Ovary (tissue), 9 donors: ENCODE measurements around the gene FNIP1. TPM values are rescaled to one million over a fixed set of nuclear protein-coding genes. Genes with fewer than 3 reads are reported as not detected.

ENCODE experiments used
- DNase-seq, 5 donors: peaks; one replicate each; pipeline ENCODE4 v3.0.0-alpha.2; 2019 to 2020
- H3K27ac ChIP-seq, 2 donors: fragments of 200-600 bp; one replicate each; pipeline versions ENCODE4 v1.5.1 to v1.8.0; 2019 to 2022
- H3K27me3 ChIP-seq: fragments of 200-600 bp; one replicate; pipeline ENCODE4 v1.8.0; 2022
- H3K36me3 ChIP-seq: fragments of 200-600 bp; sonication (generic); one replicate; pipeline ENCODE4 v1.5.1; 2019
- H3K4me1 ChIP-seq: one replicate; pipeline ENCODE4 v1.8.1; 2013; ENCODE audit warnings: mild to moderate bottlenecking, moderate library complexity; ENCODE audit not compliant: insufficient read depth
- H3K4me3 ChIP-seq: fragments of 200-600 bp; sonication (generic); one replicate; pipeline ENCODE4 v1.5.1; 2017
- H3K9me3 ChIP-seq, 2 donors: fragments of 200-600 bp in 1 of 2; sonication (generic) in 1 of 2; one replicate each; pipeline versions ENCODE4 v1.5.1 to v1.8.1; 2013 to 2019; ENCODE audit warnings: mild to moderate bottlenecking in 1 of 2, moderate library complexity in 1 of 2
- EP300 ChIP-seq: sonication (generic); formaldehyde crosslinking; IDR thresholded peaks from one replicate; pipeline ENCODE4 v1.6.1; 2017; ENCODE audit warnings: antibody characterized with exemption
- POLR2A ChIP-seq: fragments of 450-650 bp; IDR thresholded peaks from one replicate; pipeline ENCODE4 v1.6.1; 2017; ENCODE audit warnings: antibody characterized with exemption, mild to moderate bottlenecking, moderate library complexity
- WGBS, 3 donors: extraction: QIAGEN DNeasy Blood & Tissue Kit in 1 of 3; methylation state at CpG; one replicate each; pipeline versions ENCODE4 v1.1.5 to v1.1.7; 2013 to 2017; 5-methylcytosine and 5-hydroxymethylcytosine counted together
- intact Hi-C, 4 donors: fragments of 100-400 bp; cut with DNase I; formaldehyde crosslinking; loops; one replicate each; pipeline versions ENCODE4 v1.11.0 to v1.15.1; 2022 to 2023
- polyA plus RNA-seq, 2 donors: library from polyadenylated mRNA; stranded (reverse); fragments of 200-250 nt in 1 of 2; fragments of 350-450 nt in 1 of 2; fragmentation: Illumina TruSeq in 1 of 2; extraction: RNeasy Lipid Tissue Mini Kit (QIAGEN cat#74804) in 1 of 2; gene quantifications; one replicate each; pipeline ENCODE4 v1.2.3, GENCODE V29; 2013 to 2014
- total RNA-seq, 7 donors: library from RNA; depleted of rRNA in 2 of 7; stranded (reverse); fragments of >200 nt in 2 of 7; fragmentation: NEBNext Ultra II Directional in 3 of 7; extraction: Animal tissue kit (Norgen Biotek cat#: 25700) in 3 of 7; gene quantifications; one replicate each; pipeline versions ENCODE4 v1.1.0 to v1.2.4, GENCODE V29; 2016 to 2023
- TF ChIP-seq, protein P1 (sequence below), 3 donors: fragments of 450-650 bp in 2 of 3; fragments of 200-600 bp in 1 of 3; IDR thresholded peaks; one replicate each; pipeline versions ENCODE4 v1.5.1 to v1.8.0; 2016 to 2022; ENCODE audit warnings: antibody characterized with exemption in 3 of 3, mild to moderate bottlenecking in 1 of 3
- donor health status: DM: no; HTN: no; CAD: no; lungs with moderate emphysema.
- donor health status: DM: no; HTN: no; CAD: no.
- donor health status: Bipolar disorder and iron deficiency.
- donor health status: DM: yes; HTN: yes; CAD: no.
- donor health status: DM: no; HTN: no; CAD: no.
- donor health status: DM: yes; HTN: yes; CAD: no.

The FNIP1 gene
- total and polyA plus RNA-seq, 9 donors, result 7.2 to 52.7 (median 39.4) TPM

- intact Hi-C loops, result no loop called here
Measured at GRCh38 chr5:131825404-131826013, 28.7 kb upstream of the FNIP1 start.

DNA sequence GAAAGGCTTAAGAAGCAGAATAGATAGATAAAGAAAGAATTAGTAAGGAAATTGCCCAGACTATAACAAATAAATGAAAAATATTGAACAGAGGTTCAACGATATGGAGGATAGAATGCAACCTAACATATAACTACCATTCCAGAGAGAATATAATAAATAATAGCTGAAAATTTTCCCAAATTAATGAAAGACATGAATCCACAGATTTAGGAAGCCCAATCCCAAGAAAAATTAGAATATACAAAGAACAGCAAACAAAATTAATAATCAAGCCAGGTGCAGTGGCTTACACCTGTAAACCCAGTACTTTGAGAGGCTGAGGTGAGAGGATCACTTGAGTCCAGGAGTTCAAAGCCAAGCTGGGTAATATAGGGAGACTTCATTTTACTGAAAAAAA lies 27.8 kb upstream of the FNIP1 start:
- H3K9me3 ChIP-seq, result peaks cover 0 to 3% of the 10 kb centered on the region in 2 donors
- no peak for DNase-seq
- no peaks in the 10 kb centered on the region for H3K36me3 ChIP-seq
- TF ChIP-seq EP300, result no peak
- TF ChIP-seq, protein P1, sequence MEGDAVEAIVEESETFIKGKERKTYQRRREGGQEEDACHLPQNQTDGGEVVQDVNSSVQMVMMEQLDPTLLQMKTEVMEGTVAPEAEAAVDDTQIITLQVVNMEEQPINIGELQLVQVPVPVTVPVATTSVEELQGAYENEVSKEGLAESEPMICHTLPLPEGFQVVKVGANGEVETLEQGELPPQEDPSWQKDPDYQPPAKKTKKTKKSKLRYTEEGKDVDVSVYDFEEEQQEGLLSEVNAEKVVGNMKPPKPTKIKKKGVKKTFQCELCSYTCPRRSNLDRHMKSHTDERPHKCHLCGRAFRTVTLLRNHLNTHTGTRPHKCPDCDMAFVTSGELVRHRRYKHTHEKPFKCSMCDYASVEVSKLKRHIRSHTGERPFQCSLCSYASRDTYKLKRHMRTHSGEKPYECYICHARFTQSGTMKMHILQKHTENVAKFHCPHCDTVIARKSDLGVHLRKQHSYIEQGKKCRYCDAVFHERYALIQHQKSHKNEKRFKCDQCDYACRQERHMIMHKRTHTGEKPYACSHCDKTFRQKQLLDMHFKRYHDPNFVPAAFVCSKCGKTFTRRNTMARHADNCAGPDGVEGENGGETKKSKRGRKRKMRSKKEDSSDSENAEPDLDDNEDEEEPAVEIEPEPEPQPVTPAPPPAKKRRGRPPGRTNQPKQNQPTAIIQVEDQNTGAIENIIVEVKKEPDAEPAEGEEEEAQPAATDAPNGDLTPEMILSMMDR (IDR thresholded peaks at IDR 0.05), result no peak
- TF ChIP-seq POLR2A, result no peak
- H3K27ac ChIP-seq, result no peak overlapping the region
- no peaks in the 10 kb centered on the region for H3K27me3 ChIP-seq
- no peaks in the 10 kb centered on the region for H3K4me1 ChIP-seq
- intact Hi-C loops, result no loop called here
- no peak overlapping the region for H3K4me3 ChIP-seq
- WGBS, 3 donors, result 91 to 95% (median 93%) methylated on average over 1 of the region's 1 CpG

More at GRCh38 chr5:131825404-131826013, 28.7 kb upstream of the FNIP1 start:
- Histone ChIP-seq H3K27me3 (no peaks in the 10 kb centered on the region), H3K4me3 (no peak overlapping the region), H3K9me3 (peaks cover 0 to 3% of the 10 kb centered on the region in 2 donors), H3K36me3 (no peaks in the 10 kb centered on the region), H3K27ac (no peak overlapping the region), H3K4me1 (no peaks in the 10 kb centered on the region)
- DNase-seq, result no peak
- TF ChIP-seq EP300 (no peak), POLR2A (no peak)
- TF ChIP-seq, protein P1 (IDR thresholded peaks at IDR 0.05), result no peak
- 50 to 68% (median 56%) methylated on average over 2 of the region's 2 CpGs for WGBS, 3 donors

DNA sequence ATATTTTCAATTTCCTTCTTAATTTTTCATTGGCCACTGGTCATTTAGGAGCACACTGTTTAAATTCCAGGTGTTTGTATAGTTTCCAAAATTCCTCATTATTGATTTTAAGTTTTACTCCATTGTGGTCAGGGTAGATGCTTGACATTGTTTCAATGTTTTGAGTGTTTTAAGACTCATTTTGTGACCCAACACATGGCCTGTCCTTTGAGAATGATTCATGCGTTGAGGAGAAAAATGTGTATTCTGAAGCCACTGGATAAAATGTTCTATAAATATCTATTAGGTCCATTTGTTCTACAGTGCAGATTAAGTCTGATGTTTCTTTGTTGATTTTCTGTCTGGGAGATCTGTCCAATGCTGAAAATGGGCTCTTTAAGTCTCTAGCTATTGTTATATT lies 24.4 kb upstream of the FNIP1 start:
- no peak overlapping the region for H3K27ac ChIP-seq
- no peak for TF ChIP-seq EP300
- no peak for TF ChIP-seq POLR2A
- TF ChIP-seq, protein P1 (IDR thresholded peaks at IDR 0.05), result no peak
- no peak for DNase-seq
- 22 to 35% (median 23%) methylated on average over 1 of the region's 1 CpG for WGBS, 3 donors
- intact Hi-C loops, result no loop called here
- no peaks in the 10 kb centered on the region for H3K4me1 ChIP-seq
- peaks cover 0 to 3% of the 10 kb centered on the region in 2 donors for H3K9me3 ChIP-seq
- no peaks in the 10 kb centered on the region for H3K36me3 ChIP-seq
- no peak overlapping the region for H3K4me3 ChIP-seq
- H3K27me3 ChIP-seq, result no peaks in the 10 kb centered on the region

DNA sequence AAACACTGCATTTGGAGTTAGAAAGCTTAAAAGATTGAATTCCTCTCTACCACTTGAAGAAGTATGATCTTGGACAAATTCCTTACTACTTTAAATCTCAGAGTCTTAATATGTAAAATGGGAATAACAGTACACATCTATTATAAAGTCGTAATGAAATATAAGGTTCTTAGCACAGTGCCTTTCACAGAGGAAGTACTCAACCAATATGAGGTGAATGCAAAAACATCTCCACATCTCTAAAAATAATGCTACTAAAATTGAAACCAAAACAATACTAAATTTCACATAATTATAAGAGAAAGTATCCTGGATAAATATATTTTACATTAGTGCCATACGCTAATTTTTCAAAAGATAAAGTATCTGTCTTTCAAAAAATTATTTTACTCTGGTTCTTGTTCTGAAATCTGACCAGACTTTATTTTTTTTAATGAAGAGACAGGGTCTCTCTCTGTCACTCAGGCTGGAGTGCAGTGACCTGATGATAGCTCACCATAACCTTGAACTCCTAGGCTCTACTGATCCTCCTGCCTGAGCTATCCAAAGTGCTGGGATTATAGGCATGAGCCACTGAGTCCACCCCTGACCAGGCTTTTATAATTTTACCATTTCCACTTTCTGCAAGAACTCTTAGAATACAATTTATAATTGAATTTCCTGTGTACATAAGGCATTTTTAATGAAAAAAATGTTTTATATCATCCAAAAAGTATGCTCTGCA lies 21.3 kb upstream of the FNIP1 start:
- WGBS, 3 donors, result 80 to 91% (median 85%) methylated on average over 2 of the region's 2 CpGs
- intact Hi-C loops, result no loop called here

More for the DNA sequence above, 21.3 kb upstream of the FNIP1 start:
- Histone ChIP-seq H3K4me1 (no peaks in the 10 kb centered on the region), H3K27ac (no peak overlapping the region), H3K36me3 (no peaks in the 10 kb centered on the region), H3K9me3 (no peaks in the 10 kb centered on the region), H3K4me3 (no peak overlapping the region), H3K27me3 (no peaks in the 10 kb centered on the region)
- DNase-seq, result no peak
- TF ChIP-seq, protein P1 (IDR thresholded peaks at IDR 0.05), result no peak
